ENCODE results near the gene SLC40A1. TPM values are rescaled to one million over a fixed set of nuclear protein-coding genes. Genes with fewer than 3 reads are reported as not detected.

Gene SLC40A1
- total and polyA plus RNA-seq, 2 of the 13 experiments (the other 11 are each of a cell fraction or from before 2014, with no cell fraction given): 10.6 to 24.9 TPM

DNA sequence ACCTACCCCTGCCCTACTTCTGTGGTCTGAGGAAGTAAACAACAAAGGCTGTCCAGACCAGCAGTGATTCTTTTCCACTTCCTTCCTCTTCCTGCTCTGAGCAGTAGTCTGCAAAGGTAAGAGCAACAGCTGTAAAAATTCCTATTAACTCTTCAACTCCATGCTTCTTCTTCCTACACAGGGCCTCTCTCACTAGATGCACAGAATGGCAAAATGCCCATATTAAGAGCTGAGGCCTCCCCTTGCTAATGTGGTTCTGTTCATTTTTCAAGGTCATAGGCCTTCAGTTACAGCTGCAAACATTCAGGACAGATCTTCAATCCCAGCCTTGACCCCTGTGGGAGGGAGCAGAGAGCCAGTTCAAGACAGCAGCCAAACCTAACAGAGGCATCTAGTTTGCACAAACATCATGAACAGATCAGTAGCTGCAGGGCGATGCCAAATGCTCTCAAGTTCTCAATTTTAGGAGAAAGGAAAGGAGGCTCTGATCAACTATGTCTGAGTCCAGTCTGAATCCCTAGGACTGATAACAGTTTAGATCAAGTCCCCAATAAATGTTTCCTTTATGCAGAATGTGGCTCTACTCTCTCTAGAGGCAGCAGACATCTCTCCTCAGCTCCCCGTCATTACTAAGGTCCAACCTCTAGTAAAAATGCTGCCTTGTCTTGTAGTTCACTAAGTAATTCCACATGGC lies 20.9 kb downstream of the SLC40A1 start (continued):
- TF ChIP-seq, protein P1, sequence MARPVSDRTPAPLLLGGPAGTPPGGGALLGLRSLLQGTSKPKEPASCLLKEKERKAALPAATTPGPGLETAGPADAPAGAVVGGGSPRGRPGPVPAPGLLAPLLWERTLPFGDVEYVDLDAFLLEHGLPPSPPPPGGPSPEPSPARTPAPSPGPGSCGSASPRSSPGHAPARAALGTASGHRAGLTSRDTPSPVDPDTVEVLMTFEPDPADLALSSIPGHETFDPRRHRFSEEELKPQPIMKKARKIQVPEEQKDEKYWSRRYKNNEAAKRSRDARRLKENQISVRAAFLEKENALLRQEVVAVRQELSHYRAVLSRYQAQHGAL (CRISPR knock-in tag; IDR thresholded peaks at IDR 0.05; ENCODE audit: not compliant biosample characterization): no peak
- TF ChIP-seq ZNF543 (CRISPR knock-in tag; IDR thresholded peaks at IDR 0.05): no peak
- peak; percentile 85 for TF ChIP-seq RXRB (CRISPR knock-in tag; IDR thresholded peaks at IDR 0.05; ENCODE audit: borderline replicate concordance)
- TF ChIP-seq ZNF773 (CRISPR knock-in tag; IDR thresholded peaks at IDR 0.05; ENCODE audit: borderline replicate concordance): no peak
- TF ChIP-seq ARNT (IDR thresholded peaks at IDR 0.05): no peak
- TF ChIP-seq GTF3A (CRISPR knock-in tag; conservative IDR thresholded peaks at IDR 0.05): no peak
- no peak for TF ChIP-seq ZNF225 (CRISPR knock-in tag; IDR thresholded peaks at IDR 0.05)
- no peak for TF ChIP-seq TCF12 (IDR thresholded peaks at IDR 0.05)
- TF ChIP-seq TCF12 (CRISPR knock-in tag; IDR thresholded peaks at IDR 0.05): no peak
- TF ChIP-seq, protein P2, sequence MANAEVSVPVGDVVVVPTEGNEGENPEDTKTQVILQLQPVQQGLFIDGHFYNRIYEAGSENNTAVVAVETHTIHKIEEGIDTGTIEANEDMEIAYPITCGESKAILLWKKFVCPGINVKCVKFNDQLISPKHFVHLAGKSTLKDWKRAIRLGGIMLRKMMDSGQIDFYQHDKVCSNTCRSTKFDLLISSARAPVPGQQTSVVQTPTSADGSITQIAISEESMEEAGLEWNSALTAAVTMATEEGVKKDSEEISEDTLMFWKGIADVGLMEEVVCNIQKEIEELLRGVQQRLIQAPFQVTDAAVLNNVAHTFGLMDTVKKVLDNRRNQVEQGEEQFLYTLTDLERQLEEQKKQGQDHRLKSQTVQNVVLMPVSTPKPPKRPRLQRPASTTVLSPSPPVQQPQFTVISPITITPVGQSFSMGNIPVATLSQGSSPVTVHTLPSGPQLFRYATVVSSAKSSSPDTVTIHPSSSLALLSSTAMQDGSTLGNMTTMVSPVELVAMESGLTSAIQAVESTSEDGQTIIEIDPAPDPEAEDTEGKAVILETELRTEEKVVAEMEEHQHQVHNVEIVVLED (CRISPR knock-in tag; IDR thresholded peaks at IDR 0.05; ENCODE audit: borderline replicate concordance): no peak
- TF ChIP-seq FOXA3 (CRISPR knock-in tag; IDR thresholded peaks at IDR 0.05): peak; percentile 63; the same call in 1 of the 2 replicates
- TF ChIP-seq KLF9 (CRISPR knock-in tag; IDR thresholded peaks at IDR 0.05; ENCODE audit: low read depth): no peak
- TF ChIP-seq, protein P3, sequence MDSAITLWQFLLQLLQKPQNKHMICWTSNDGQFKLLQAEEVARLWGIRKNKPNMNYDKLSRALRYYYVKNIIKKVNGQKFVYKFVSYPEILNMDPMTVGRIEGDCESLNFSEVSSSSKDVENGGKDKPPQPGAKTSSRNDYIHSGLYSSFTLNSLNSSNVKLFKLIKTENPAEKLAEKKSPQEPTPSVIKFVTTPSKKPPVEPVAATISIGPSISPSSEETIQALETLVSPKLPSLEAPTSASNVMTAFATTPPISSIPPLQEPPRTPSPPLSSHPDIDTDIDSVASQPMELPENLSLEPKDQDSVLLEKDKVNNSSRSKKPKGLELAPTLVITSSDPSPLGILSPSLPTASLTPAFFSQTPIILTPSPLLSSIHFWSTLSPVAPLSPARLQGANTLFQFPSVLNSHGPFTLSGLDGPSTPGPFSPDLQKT (CRISPR knock-in tag; IDR thresholded peaks at IDR 0.05; ENCODE audit: borderline replicate concordance): no peak
- TF ChIP-seq, protein P4, sequence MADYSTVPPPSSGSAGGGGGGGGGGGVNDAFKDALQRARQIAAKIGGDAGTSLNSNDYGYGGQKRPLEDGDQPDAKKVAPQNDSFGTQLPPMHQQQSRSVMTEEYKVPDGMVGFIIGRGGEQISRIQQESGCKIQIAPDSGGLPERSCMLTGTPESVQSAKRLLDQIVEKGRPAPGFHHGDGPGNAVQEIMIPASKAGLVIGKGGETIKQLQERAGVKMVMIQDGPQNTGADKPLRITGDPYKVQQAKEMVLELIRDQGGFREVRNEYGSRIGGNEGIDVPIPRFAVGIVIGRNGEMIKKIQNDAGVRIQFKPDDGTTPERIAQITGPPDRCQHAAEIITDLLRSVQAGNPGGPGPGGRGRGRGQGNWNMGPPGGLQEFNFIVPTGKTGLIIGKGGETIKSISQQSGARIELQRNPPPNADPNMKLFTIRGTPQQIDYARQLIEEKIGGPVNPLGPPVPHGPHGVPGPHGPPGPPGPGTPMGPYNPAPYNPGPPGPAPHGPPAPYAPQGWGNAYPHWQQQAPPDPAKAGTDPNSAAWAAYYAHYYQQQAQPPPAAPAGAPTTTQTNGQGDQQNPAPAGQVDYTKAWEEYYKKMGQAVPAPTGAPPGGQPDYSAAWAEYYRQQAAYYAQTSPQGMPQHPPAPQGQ (CRISPR knock-in tag; IDR thresholded peaks at IDR 0.05; ENCODE audit: borderline replicate concordance): no peak
- TF ChIP-seq ZNF614 (CRISPR knock-in tag; IDR thresholded peaks at IDR 0.05; ENCODE audit: borderline replicate concordance): peak; percentile 21; the same call in 1 of the 2 replicates
- TF ChIP-seq IKZF4 (CRISPR knock-in tag; IDR thresholded peaks at IDR 0.05; ENCODE audit: borderline replicate concordance, low read depth, not compliant biosample characterization): no peak
- TF ChIP-seq ZNF678 (CRISPR knock-in tag; IDR thresholded peaks at IDR 0.05): no peak
- TF ChIP-seq MYC (CRISPR knock-in tag; IDR thresholded peaks at IDR 0.05; ENCODE audit: borderline replicate concordance): no peak
- no peak for TF ChIP-seq ZNF749 (CRISPR knock-in tag; IDR thresholded peaks at IDR 0.05; ENCODE audit: borderline replicate concordance)
- TF ChIP-seq, protein P5, sequence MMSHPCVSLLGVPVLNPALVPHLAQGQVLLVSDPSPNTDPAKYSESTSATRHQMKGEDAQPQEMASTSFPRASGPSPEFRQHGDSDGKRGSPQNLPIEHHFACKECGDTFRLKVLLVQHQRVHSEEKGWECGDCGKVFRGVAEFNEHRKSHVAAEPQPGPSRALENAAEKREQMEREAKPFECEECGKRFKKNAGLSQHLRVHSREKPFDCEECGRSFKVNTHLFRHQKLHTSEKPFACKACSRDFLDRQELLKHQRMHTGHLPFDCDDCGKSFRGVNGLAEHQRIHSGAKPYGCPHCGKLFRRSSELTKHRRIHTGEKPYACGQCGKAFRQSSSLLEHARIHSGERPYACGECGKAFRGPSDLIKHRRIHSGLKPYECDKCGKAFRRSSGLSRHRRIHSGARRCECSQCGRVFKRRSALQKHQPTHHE (CRISPR knock-in tag; IDR thresholded peaks at IDR 0.05; ENCODE audit: borderline replicate concordance): no peak
- TF ChIP-seq PHF5A (CRISPR knock-in tag; IDR thresholded peaks at IDR 0.05; ENCODE audit: low read depth, unreplicated experiment): peak; percentile 57
- TF ChIP-seq POLR2AphosphoS2 (IDR thresholded peaks at IDR 0.05; ENCODE audit: low read depth, low read length): no peak
- TF ChIP-seq DPF2 (CRISPR knock-in tag; IDR thresholded peaks at IDR 0.05; ENCODE audit: borderline replicate concordance, low read depth): no peak
- TF ChIP-seq SAFB2 (CRISPR knock-in tag; IDR thresholded peaks at IDR 0.05; ENCODE audit: borderline replicate concordance, low read depth): no peak
